Neural cell (in vitro differentiated cells): Measurements from ENCODE around the gene GNB1.

ENCODE experiments used
- EP300 ChIP-seq: fragments of 450-650 bp; conservative IDR thresholded peaks from 2 replicates; pipeline ENCODE4 v1.6.1; 2014; ENCODE audit warnings: antibody characterized with exemption, mild to moderate bottlenecking, moderate library complexity; ENCODE audit not compliant: poor library complexity, severe bottlenecking
- EZH2 ChIP-seq: fragments of 200-600, 300-800 bp; shearing (Covaris generic), sonication (generic); IDR thresholded peaks from 2 replicates; pipeline ENCODE4 v1.6.1; 2014; ENCODE audit warnings: antibody characterized with exemption, low read length, borderline replicate concordance, mild to moderate bottlenecking; ENCODE audit not compliant: insufficient read depth, poor library complexity, severe bottlenecking
- SMC3 ChIP-seq: fragments of 450-650 bp; conservative IDR thresholded peaks from 2 replicates; pipeline ENCODE4 v1.6.1; 2014; ENCODE audit warnings: antibody characterized with exemption, mild to moderate bottlenecking, moderate library complexity; ENCODE audit not compliant: poor library complexity
- TF ChIP-seq, protein P1 (sequence below): fragments of 450-650 bp; IDR thresholded peaks from 2 replicates; pipeline ENCODE4 v1.5.1; 2014; ENCODE audit warnings: antibody characterized with exemption, mild to moderate bottlenecking, moderate library complexity; ENCODE audit not compliant: poor library complexity, severe bottlenecking

DNA sequence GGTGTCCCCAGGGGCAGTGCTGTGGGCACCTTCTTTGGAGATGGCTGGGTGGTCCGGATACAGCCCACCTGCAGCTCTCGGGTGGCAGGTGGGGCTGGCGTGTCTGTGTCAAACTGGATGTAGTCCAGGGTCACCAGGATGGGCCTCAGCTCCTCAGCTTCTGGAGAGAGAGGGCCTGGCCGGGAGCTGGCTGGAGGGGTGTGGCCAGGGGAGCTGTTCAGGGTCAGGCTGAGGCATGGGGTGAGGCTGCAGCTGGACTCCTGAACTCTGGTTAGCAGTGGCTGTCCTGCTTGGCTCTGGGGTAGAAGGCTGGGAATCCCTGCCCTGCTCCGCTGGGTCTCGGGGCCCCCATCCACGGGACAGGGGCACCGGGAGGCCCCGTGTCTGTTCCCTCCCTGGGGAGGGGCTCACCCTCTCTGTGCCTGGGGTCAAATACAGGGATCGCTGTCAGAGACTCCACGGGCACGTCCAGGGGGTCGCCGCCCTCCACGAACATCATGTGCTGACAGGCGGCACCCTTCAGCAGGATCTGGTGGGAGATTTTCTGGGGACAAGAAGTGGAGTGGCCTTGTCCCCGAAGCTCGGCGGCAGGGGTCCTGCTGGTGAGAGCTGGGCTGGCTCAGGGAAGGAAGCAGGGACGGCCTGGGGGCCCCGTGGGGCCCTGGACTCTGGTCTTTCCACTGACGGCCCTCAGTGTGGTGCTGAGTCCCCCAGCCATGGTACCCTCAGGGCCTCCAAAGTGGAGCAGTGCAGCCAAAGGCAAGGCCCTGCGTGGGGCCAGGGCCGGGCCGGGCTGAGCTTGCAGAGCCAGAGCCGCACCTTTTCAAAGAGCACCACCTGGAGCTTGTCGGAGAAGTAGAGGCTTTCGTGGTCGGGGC, 32.3 kb upstream of the GNB1 start:
- TF ChIP-seq, protein P1, sequence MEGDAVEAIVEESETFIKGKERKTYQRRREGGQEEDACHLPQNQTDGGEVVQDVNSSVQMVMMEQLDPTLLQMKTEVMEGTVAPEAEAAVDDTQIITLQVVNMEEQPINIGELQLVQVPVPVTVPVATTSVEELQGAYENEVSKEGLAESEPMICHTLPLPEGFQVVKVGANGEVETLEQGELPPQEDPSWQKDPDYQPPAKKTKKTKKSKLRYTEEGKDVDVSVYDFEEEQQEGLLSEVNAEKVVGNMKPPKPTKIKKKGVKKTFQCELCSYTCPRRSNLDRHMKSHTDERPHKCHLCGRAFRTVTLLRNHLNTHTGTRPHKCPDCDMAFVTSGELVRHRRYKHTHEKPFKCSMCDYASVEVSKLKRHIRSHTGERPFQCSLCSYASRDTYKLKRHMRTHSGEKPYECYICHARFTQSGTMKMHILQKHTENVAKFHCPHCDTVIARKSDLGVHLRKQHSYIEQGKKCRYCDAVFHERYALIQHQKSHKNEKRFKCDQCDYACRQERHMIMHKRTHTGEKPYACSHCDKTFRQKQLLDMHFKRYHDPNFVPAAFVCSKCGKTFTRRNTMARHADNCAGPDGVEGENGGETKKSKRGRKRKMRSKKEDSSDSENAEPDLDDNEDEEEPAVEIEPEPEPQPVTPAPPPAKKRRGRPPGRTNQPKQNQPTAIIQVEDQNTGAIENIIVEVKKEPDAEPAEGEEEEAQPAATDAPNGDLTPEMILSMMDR, result no peak
- no peak for TF ChIP-seq SMC3
- no peak for TF ChIP-seq EZH2
- no peak for TF ChIP-seq EP300
